CD8-positive, alpha-beta memory T cell (primary cell): Measurements from ENCODE around the gene PTRHD1. TPM values are rescaled to one million over a fixed set of nuclear protein-coding genes. Genes with fewer than 3 reads are reported as not detected.

Source experiments
- CTCF ChIA-PET: fragments of 350-600 bp; sonication (Branson Sonifier 250); formaldehyde crosslinking; loops from one replicate; lab custom pipeline; 2021; ENCODE audit warnings: antibody characterized with exemption; lab: Charles Lee
- POLR2A ChIA-PET: fragments of 350-600 bp; sonication (Branson Sonifier 250); formaldehyde crosslinking; loops from one replicate; lab custom pipeline; 2021; ENCODE audit warnings: antibody characterized with exemption; lab: Charles Lee
- DNase-seq, 5 donors: peaks; one replicate each; pipeline versions ENCODE4 v3.0.0 to v3.0.0-alpha.2; 2020 to 2022; ENCODE audit warnings: mixed read lengths in 1 of 5
- H3K27ac ChIP-seq: one replicate; pipeline ENCODE4 v1.7.0; 2013; ENCODE audit warnings: low read depth, mild to moderate bottlenecking, low read length, moderate library complexity
- H3K27me3 ChIP-seq: 2 replicates; pipeline ENCODE4 v1.7.0; 2013; ENCODE audit warnings: low read length, mild to moderate bottlenecking; ENCODE audit not compliant: insufficient read depth, poor library complexity, severe bottlenecking
- H3K36me3 ChIP-seq: 2 replicates; pipeline ENCODE4 v1.7.0; 2013; ENCODE audit warnings: mild to moderate bottlenecking, low read length, moderate library complexity; ENCODE audit not compliant: insufficient read depth
- H3K4me1 ChIP-seq: 2 replicates; pipeline ENCODE4 v1.7.0; 2013; ENCODE audit warnings: mild to moderate bottlenecking, low read length, moderate library complexity; ENCODE audit not compliant: insufficient read depth
- H3K4me3 ChIP-seq: 2 replicates; pipeline ENCODE4 v1.7.0; 2013; ENCODE audit warnings: mild to moderate bottlenecking, low read length
- H3K9me3 ChIP-seq: 2 replicates; pipeline ENCODE4 v1.7.0; 2013; ENCODE audit warnings: mild to moderate bottlenecking, low read length
- H3K27ac Mint-ChIP-seq, 8 donors: one replicate each; pipeline ENCODE4 v1.8.0; 2020 to 2021; ENCODE audit warnings: mixed read lengths in 8 of 8, mild to moderate bottlenecking in 6 of 8, inconsistent platforms in 3 of 8, moderate library complexity in 3 of 8
- H3K27me3 Mint-ChIP-seq, 2 donors: one replicate each; pipeline ENCODE4 v1.8.0; 2020 to 2021; ENCODE audit warnings: mixed read lengths in 2 of 2, mild to moderate bottlenecking in 1 of 2, moderate library complexity in 1 of 2
- H3K36me3 Mint-ChIP-seq, 3 donors: one replicate each; pipeline ENCODE4 v1.8.0; 2020 to 2021; ENCODE audit warnings: mixed read lengths in 3 of 3, inconsistent platforms in 1 of 3, mild to moderate bottlenecking in 1 of 3
- H3K4me1 Mint-ChIP-seq, 3 donors: one replicate each; pipeline ENCODE4 v1.8.0; 2020 to 2021; ENCODE audit warnings: mixed read lengths in 3 of 3, inconsistent platforms in 1 of 3, mild to moderate bottlenecking in 1 of 3
- H3K4me3 Mint-ChIP-seq, 7 donors: one replicate each; pipeline ENCODE4 v1.8.0; 2020 to 2021; ENCODE audit warnings: mixed read lengths in 7 of 7, mild to moderate bottlenecking in 6 of 7, moderate library complexity in 4 of 7, inconsistent platforms in 2 of 7
- H3K9me3 Mint-ChIP-seq, 5 donors: one replicate each; pipeline ENCODE4 v1.8.0; 2020 to 2022; ENCODE audit warnings: mixed read lengths in 5 of 5, mild to moderate bottlenecking in 3 of 5, moderate library complexity in 2 of 5, inconsistent platforms in 1 of 5
- polyA plus RNA-seq: library from polyadenylated mRNA; unstranded; fragments of 300-500 nt; fragmentation: Illumina TruSeq; gene quantifications from one replicate; pipeline ENCODE4 v1.2.3, GENCODE V29; 2021
- total RNA-seq, 2 experiments: library from RNA; stranded (reverse); gene quantifications; one replicate each; pipeline ENCODE4 v1.2.3, GENCODE V29; 2021

Gene PTRHD1
- total RNA-seq: 10 to 100 TPM; 24.7 to 29.2 TPM
- 44.5 TPM for polyA plus RNA-seq

- DNase-seq: peak; percentile 91 to 98 (median 96)
- H3K36me3 ChIP-seq: no peaks in the 10 kb centered on the region
- ChIA-PET POLR2A (interaction anchor here (0.7 to 1.3 kb wide), 6 partner anchors 47 to 866 kb away, joined by 3 to 6 read pairs (median 4); partner anchors contain the start of genes ATAD2B and ITSN2), CTCF (interaction anchor here (0.9 to 1.7 kb wide), 6 partner anchors 10 to 26 kb away, joined by 3 to 5 read pairs (median 3); no protein-coding TSS in a partner anchor)
- H3K9me3 Mint-ChIP-seq: no peaks in the 10 kb centered on the region
- peak within 1 kb of the TSS; percentile 98 to 100 (median 99) for H3K27ac Mint-ChIP-seq
- peak within 1 kb of the TSS; percentile 90 for H3K27ac ChIP-seq
- H3K27me3 Mint-ChIP-seq: no peaks in the 10 kb centered on the region
- no peaks in the 10 kb centered on the region for H3K27me3 ChIP-seq
- H3K36me3 Mint-ChIP-seq: peaks cover 4 to 26% (median 4%) of the 10 kb centered on the region in 3 donors
- peaks cover 7% of the 10 kb centered on the region for H3K4me1 ChIP-seq
- H3K9me3 ChIP-seq: no peaks in the 10 kb centered on the region
- peak within 1 kb of the TSS; percentile 97 to 100 (median 99) for H3K4me3 Mint-ChIP-seq
- peak within 1 kb of the TSS; percentile 81 for H3K4me3 ChIP-seq
- peaks cover 17 to 24% (median 24%) of the 10 kb centered on the region in 3 donors for H3K4me1 Mint-ChIP-seq
Measured at GRCh38 chr2:24792874-24793760, at the start of gene PTRHD1, which contains the start of gene CENPO. PTRHD1 (minus strand) TSS chr2:24793391; CDS start chr2:24793377, 14 bp downstream. CENPO (plus strand) TSS chr2:24793425; CDS start chr2:24793920, 495 bp downstream.

- DNase-seq: no peak
- CTCF ChIA-PET: no interaction called here
- Histone ChIP-seq H3K4me3 (no peak overlapping the region), H3K27me3 (no peaks in the 10 kb centered on the region), H3K9me3 (no peaks in the 10 kb centered on the region), H3K36me3 (no peaks in the 10 kb centered on the region), H3K27ac (no peak overlapping the region), H3K4me1 (no peaks in the 10 kb centered on the region)
- H3K4me3 Mint-ChIP-seq: no peak overlapping the region
- POLR2A ChIA-PET: no interaction called here
- H3K27me3 Mint-ChIP-seq: no peaks in the 10 kb centered on the region
- H3K36me3 Mint-ChIP-seq: peaks cover 0 to 27% (median 5%) of the 10 kb centered on the region in 3 donors
- no peaks in the 10 kb centered on the region for H3K4me1 Mint-ChIP-seq
- no peak overlapping the region for H3K27ac Mint-ChIP-seq
- H3K9me3 Mint-ChIP-seq: no peaks in the 10 kb centered on the region
Measured at GRCh38 chr2:24842081-24843050, 49.2 kb upstream of the PTRHD1 start.

- H3K9me3 ChIP-seq: no peaks in the 10 kb centered on the region
- H3K27ac ChIP-seq: no peak overlapping the region
- H3K27ac Mint-ChIP-seq: no peak overlapping the region
- no peak for DNase-seq
- no peaks in the 10 kb centered on the region for H3K4me1 Mint-ChIP-seq
- no peaks in the 10 kb centered on the region for H3K36me3 ChIP-seq
- H3K36me3 Mint-ChIP-seq: peaks cover 0 to 36% (median 5%) of the 10 kb centered on the region in 3 donors
- POLR2A ChIA-PET: no interaction called here
- CTCF ChIA-PET: interaction anchor here (2.4 kb wide), 1 partner anchor 13 kb away, joined by 8 read pairs; no protein-coding TSS in a partner anchor
- no peaks in the 10 kb centered on the region for H3K27me3 Mint-ChIP-seq
- no peak overlapping the region for H3K4me3 ChIP-seq
- H3K27me3 ChIP-seq: no peaks in the 10 kb centered on the region
- H3K4me1 ChIP-seq: no peaks in the 10 kb centered on the region
- no peaks in the 10 kb centered on the region for H3K9me3 Mint-ChIP-seq
- no peak overlapping the region for H3K4me3 Mint-ChIP-seq
Measured at GRCh38 chr2:24840962-24841945, 48.1 kb upstream of the PTRHD1 start.

- Mint-ChIP-seq H3K27ac (peak overlapping the region in 1 of 8 donors; percentile 52), H3K4me3 (no peak overlapping the region), H3K4me1 (no peaks in the 10 kb centered on the region), H3K27me3 (no peaks in the 10 kb centered on the region), H3K36me3 (peaks cover 0 to 43% (median 5%) of the 10 kb centered on the region in 3 donors), H3K9me3 (no peaks in the 10 kb centered on the region)
- no peak overlapping the region for H3K27ac ChIP-seq
- no peaks in the 10 kb centered on the region for H3K9me3 ChIP-seq
- POLR2A ChIA-PET: no interaction called here
- CTCF ChIA-PET: interaction anchor here (2.4 kb wide), 1 partner anchor 12 kb away, joined by 8 read pairs; no protein-coding TSS in a partner anchor
- H3K27me3 ChIP-seq: no peaks in the 10 kb centered on the region
- DNase-seq: no peak
- H3K4me3 ChIP-seq: no peak overlapping the region
- H3K4me1 ChIP-seq: no peaks in the 10 kb centered on the region
- H3K36me3 ChIP-seq: no peaks in the 10 kb centered on the region
Measured at GRCh38 chr2:24840164-24840869, 47.1 kb upstream of the PTRHD1 start.

GRCh38 chr2:24839729-24840128 is 46.5 kb upstream of the PTRHD1 start:
- POLR2A ChIA-PET: no interaction called here
- H3K27me3 ChIP-seq: no peaks in the 10 kb centered on the region
- H3K27ac Mint-ChIP-seq: peak overlapping the region in 1 of 8 donors; percentile 75
- H3K4me1 Mint-ChIP-seq: no peaks in the 10 kb centered on the region
- no peaks in the 10 kb centered on the region for H3K27me3 Mint-ChIP-seq
- H3K4me3 Mint-ChIP-seq: no peak overlapping the region
- no peaks in the 10 kb centered on the region for H3K36me3 ChIP-seq
- H3K36me3 Mint-ChIP-seq: peaks cover 0 to 48% (median 5%) of the 10 kb centered on the region in 3 donors
- H3K4me3 ChIP-seq: no peak overlapping the region
- H3K9me3 ChIP-seq: no peaks in the 10 kb centered on the region
- H3K4me1 ChIP-seq: no peaks in the 10 kb centered on the region
- CTCF ChIA-PET: interaction anchor here (2.4 kb wide), 1 partner anchor 11 kb away, joined by 8 read pairs; no protein-coding TSS in a partner anchor
- DNase-seq: no peak
- no peaks in the 10 kb centered on the region for H3K9me3 Mint-ChIP-seq
- H3K27ac ChIP-seq: no peak overlapping the region

GRCh38 chr2:24838541-24838940 is 45.4 kb upstream of the PTRHD1 start:
- Histone ChIP-seq H3K4me1 (no peaks in the 10 kb centered on the region), H3K27me3 (no peaks in the 10 kb centered on the region), H3K9me3 (no peaks in the 10 kb centered on the region), H3K4me3 (no peak overlapping the region), H3K27ac (no peak overlapping the region), H3K36me3 (no peaks in the 10 kb centered on the region)
- ChIA-PET CTCF (interaction anchor here (1.1 kb wide), 1 partner anchor 11 kb away, joined by 3 read pairs; no protein-coding TSS in a partner anchor), POLR2A (no interaction called here)
- no peak overlapping the region for H3K27ac Mint-ChIP-seq
- no peak overlapping the region for H3K4me3 Mint-ChIP-seq
- no peak for DNase-seq
- H3K27me3 Mint-ChIP-seq: no peaks in the 10 kb centered on the region
- H3K36me3 Mint-ChIP-seq: peaks cover 0 to 54% (median 5%) of the 10 kb centered on the region in 3 donors
- no peaks in the 10 kb centered on the region for H3K4me1 Mint-ChIP-seq
- no peaks in the 10 kb centered on the region for H3K9me3 Mint-ChIP-seq
